Stomach (tissue), 19 donors: ENCODE results near the gene MIOX. TPM values are rescaled to one million over a fixed set of nuclear protein-coding genes. Genes with fewer than 3 reads are reported as not detected.

Source experiments
- DNase-seq, 2 donors: peaks; one replicate each; pipeline versions ENCODE4 v3.0.0 to v3.0.0-alpha.2; 2013 to 2019
- H3K27ac ChIP-seq, 5 donors: fragments of 200-600 bp in 4 of 5; sonication (generic) in 4 of 5; one replicate each; pipeline ENCODE4 v1.5.1; 2013 to 2019; ENCODE audit warnings: mild to moderate bottlenecking in 1 of 5, moderate library complexity in 1 of 5
- H3K27me3 ChIP-seq, 3 donors: fragments of 200-600 bp; sonication (generic); one replicate each; pipeline ENCODE4 v1.5.1; 2017 to 2019; ENCODE audit warnings: mixed run types in 1 of 3
- H3K36me3 ChIP-seq, 4 donors: fragments of 200-600 bp; sonication (generic); 1 replicate in 3 of 4; 2 replicates in 1 of 4; pipeline ENCODE4 v1.5.1; 2016 to 2019
- H3K4me1 ChIP-seq, 4 donors: fragments of 200-600 bp; sonication (generic); one replicate each; pipeline ENCODE4 v1.5.1; 2016 to 2019
- H3K4me3 ChIP-seq, 4 donors: fragments of 200-600 bp; sonication (generic) in 3 of 4; one replicate each; pipeline ENCODE4 v1.5.1; 2016 to 2019; ENCODE audit warnings: mild to moderate bottlenecking in 1 of 4
- H3K9me3 ChIP-seq, 4 donors: fragments of 200-600 bp; sonication (generic); one replicate each; pipeline ENCODE4 v1.5.1; 2016 to 2019
- CTCF ChIP-seq, 7 experiments: fragments of 450-650 bp in 4 of 7; fragments of 200-600 bp in 3 of 7; sonication (generic) in 3 of 7; IDR thresholded peaks; one replicate each; pipeline ENCODE4 v1.5.1; 2016 to 2019; ENCODE audit warnings: antibody characterized with exemption in 7 of 7, control low read depth in 2 of 7, mild to moderate bottlenecking in 1 of 7
- EP300 ChIP-seq: sonication (generic); formaldehyde crosslinking; IDR thresholded peaks from one replicate; pipeline ENCODE4 v1.6.1; 2017; ENCODE audit warnings: antibody characterized with exemption
- POLR2A ChIP-seq, 4 donors: fragments of 450-650 bp; IDR thresholded peaks; one replicate each; pipeline ENCODE4 v1.6.1; 2016; ENCODE audit warnings: antibody characterized with exemption in 4 of 4, control low read depth in 2 of 4, mild to moderate bottlenecking in 1 of 4, moderate library complexity in 1 of 4
- POLR2AphosphoS5 ChIP-seq, 3 donors: sonication (generic); formaldehyde crosslinking; IDR thresholded peaks; one replicate each; pipeline ENCODE4 v1.6.1; 2016; ENCODE audit warnings: antibody characterized with exemption in 3 of 3
- WGBS, 5 donors: extraction: QIAGEN DNeasy Blood & Tissue Kit in 3 of 5; methylation state at CpG; one replicate each; pipeline versions ENCODE4 v1.1.5 to v1.1.7; 2013 to 2018; 5-methylcytosine and 5-hydroxymethylcytosine counted together
- intact Hi-C: fragments of 100-400 bp; cut with DNase I; formaldehyde crosslinking; loops from one replicate; pipeline ENCODE4 v1.15.1; 2023; ENCODE audit warnings: low total_unique reads
- long read RNA-seq, 10 donors: transcript quantifications; one replicate each; lab custom pipeline, GENCODE V29; 2026
- polyA plus RNA-seq, 3 donors: library from polyadenylated mRNA; stranded (reverse); fragments of 200-250 nt; gene quantifications; one replicate each; pipeline ENCODE4 v1.2.3, GENCODE V29; 2013
- total RNA-seq, 5 donors: library from RNA; depleted of rRNA; stranded (reverse); fragments of >200 nt; gene quantifications; one replicate each; pipeline versions ENCODE4 v1.1.0 to v1.2.3, GENCODE V29; 2014 to 2016
- donor health status: healthy with polysubstance abuse.
- donor health status: Bipolar disorder and iron deficiency.
- donor health status: healthy.

The MIOX gene
- total RNA-seq, result not detected
- under 1 TPM in 1 of 3 donors, not detected in 2; 0.40 TPM for polyA plus RNA-seq
- long read RNA-seq, donor 1, result 0 reads
- long read RNA-seq, donor 2, result 0 reads
- long read RNA-seq, donor 3, result 0 reads
- long read RNA-seq, donor 4, result 0 reads
- long read RNA-seq, donor 5, result 0 reads
- long read RNA-seq, donor 6, result 0 reads
- long read RNA-seq, donor 7, result 0 reads
- long read RNA-seq, donor 8, result 0 reads
- long read RNA-seq, donor 9, result 0 reads
- long read RNA-seq, donor 10, result 0 reads

GRCh38 chr22:50486561-50487289 is at the start of gene MIOX:
TSS of gene MIOX (plus strand) at chr22:50486859. CDS start at chr22:50486898, 39 bp downstream.
- peak within 1 kb of the TSS in 1 of 5 donors; percentile 12 for H3K27ac ChIP-seq
- H3K36me3 ChIP-seq, result no peaks in the 10 kb centered on the region
- H3K4me1 ChIP-seq, result peaks cover 16 to 43% (median 37%) of the 10 kb centered on the region in 4 donors
- intact Hi-C loops, result no loop called here
- H3K4me3 ChIP-seq, result no peak within 1 kb of the TSS
- peaks cover 2 to 72% (median 13%) of the 10 kb centered on the region in 3 donors for H3K27me3 ChIP-seq
- TF ChIP-seq POLR2AphosphoS5 (IDR thresholded peaks at IDR 0.05) (no peak), CTCF (IDR thresholded peaks at IDR 0.05) (no peak), POLR2A (IDR thresholded peaks at IDR 0.05) (no peak), EP300 (no peak)
- H3K9me3 ChIP-seq, result no peaks in the 10 kb centered on the region
- no peak for DNase-seq
- 56 to 76% (median 62%) methylated on average over 17 to 23 of the region's 23 CpGs for WGBS, 5 donors

GRCh38 chr22:50437511-50438304 is 49.0 kb upstream of the MIOX start:
- Histone ChIP-seq H3K36me3 (peaks cover 64 to 85% (median 82%) of the 10 kb centered on the region in 4 donors), H3K4me3 (no peak overlapping the region), H3K4me1 (peaks cover 0 to 6% (median 0%) of the 10 kb centered on the region in 4 donors), H3K27me3 (no peaks in the 10 kb centered on the region), H3K27ac (no peak overlapping the region), H3K9me3 (no peaks in the 10 kb centered on the region)
- TF ChIP-seq EP300 (no peak), CTCF (IDR thresholded peaks at IDR 0.05) (no peak), POLR2AphosphoS5 (IDR thresholded peaks at IDR 0.05) (no peak), POLR2A (IDR thresholded peaks at IDR 0.05) (no peak)
- intact Hi-C loops, result no loop called here
- no peak for DNase-seq
- 85 to 91% (median 89%) methylated on average over 27 to 36 of the region's 36 CpGs for WGBS, 5 donors

DNA sequence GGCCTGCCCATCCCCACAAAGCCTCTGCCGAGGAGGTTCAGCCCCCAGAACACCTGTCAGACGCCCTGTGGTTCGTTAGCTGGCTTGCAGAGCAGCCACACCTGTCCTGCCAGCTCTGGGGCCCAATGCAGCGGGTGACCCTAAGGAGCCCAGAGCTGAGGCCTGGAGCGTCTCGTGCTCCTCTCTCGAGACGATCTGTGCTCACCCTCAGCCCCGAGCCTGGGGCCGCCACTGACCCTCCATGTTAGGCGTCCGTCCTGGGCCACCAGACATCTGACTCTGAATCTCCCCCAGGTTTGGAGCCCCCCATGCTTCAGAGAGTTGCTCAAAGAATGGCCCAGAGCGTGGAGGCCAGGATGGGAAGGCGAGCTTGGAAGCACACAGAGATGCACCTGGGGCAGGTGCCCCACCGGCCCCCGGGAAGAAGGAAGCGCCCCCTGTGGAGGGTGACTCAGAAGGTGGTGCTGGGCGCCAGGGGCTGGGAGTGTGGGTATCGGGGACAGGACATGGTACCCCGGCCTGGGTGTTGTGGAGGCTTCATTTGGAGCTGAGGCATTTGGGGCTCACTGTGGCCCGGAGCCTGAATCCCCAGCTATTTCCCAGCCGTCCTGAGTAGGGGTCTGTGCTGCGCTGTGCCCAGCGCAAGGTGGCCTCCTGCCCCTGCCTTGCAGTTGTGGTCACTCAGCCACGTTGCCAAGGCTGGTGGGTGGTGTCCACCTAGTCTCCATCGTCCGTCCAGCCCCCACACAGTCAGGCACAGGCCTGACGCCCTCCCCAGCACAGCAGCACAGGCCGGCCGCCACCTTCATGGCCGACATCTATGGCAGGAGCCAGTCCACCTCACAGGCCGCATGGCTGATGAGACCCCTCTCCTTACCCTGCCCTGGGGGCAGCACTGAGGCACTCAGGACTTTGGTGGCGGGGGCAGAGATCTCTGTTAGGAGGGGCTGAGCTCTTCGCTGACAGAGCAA is 48.1 kb upstream of the MIOX start:
- no peaks in the 10 kb centered on the region for H3K9me3 ChIP-seq
- H3K4me1 ChIP-seq, result peaks cover 0 to 13% (median 4%) of the 10 kb centered on the region in 4 donors
- H3K27me3 ChIP-seq, result no peaks in the 10 kb centered on the region
- intact Hi-C loops, result no loop called here
- peaks cover 61 to 88% (median 84%) of the 10 kb centered on the region in 4 donors for H3K36me3 ChIP-seq
- H3K27ac ChIP-seq, result no peak overlapping the region
- no peak overlapping the region for H3K4me3 ChIP-seq
- no peak for TF ChIP-seq POLR2AphosphoS5 (IDR thresholded peaks at IDR 0.05)
- no peak for TF ChIP-seq CTCF (IDR thresholded peaks at IDR 0.05)
- no peak for TF ChIP-seq EP300
- DNase-seq, result no peak
- WGBS, 5 donors, result 85 to 88% (median 86%) methylated on average over 22 to 34 of the region's 34 CpGs
